Liver (tissue), 3 donors: Measurements from ENCODE around the gene ARSD.

Source experiments
- EGR1 ChIP-seq, 2 donors: IDR thresholded peaks; 2 replicates each; pipeline ENCODE4 v1.6.1; 2016 to 2018; ENCODE audit warnings: antibody characterized with exemption in 2 of 2, low read depth in 2 of 2
- FOXA2 ChIP-seq: IDR thresholded peaks from 2 replicates; pipeline ENCODE4 v1.6.1; 2016; ENCODE audit warnings: antibody characterized with exemption
- GABPA ChIP-seq, 2 donors: IDR thresholded peaks in 1 of 2; conservative IDR thresholded peaks in 1 of 2; 2 replicates each; pipeline ENCODE4 v1.6.1; 2016; ENCODE audit warnings: antibody characterized with exemption in 2 of 2, mild to moderate bottlenecking in 1 of 2, moderate library complexity in 1 of 2
- TF ChIP-seq, protein P1 (sequence below): fragments of 150-350 bp; IDR thresholded peaks from 2 replicates; pipeline ENCODE4 v1.5.1; 2017; ENCODE audit warnings: improper control_type of control experiment, low read depth, low read length; ENCODE audit not compliant: missing input control
- TF ChIP-seq, protein P2 (sequence below): IDR thresholded peaks from 2 replicates; pipeline ENCODE4 v1.6.1; 2016; ENCODE audit warnings: antibody characterized with exemption
- donor health status: healthy.
- donor health status: healthy.

DNA sequence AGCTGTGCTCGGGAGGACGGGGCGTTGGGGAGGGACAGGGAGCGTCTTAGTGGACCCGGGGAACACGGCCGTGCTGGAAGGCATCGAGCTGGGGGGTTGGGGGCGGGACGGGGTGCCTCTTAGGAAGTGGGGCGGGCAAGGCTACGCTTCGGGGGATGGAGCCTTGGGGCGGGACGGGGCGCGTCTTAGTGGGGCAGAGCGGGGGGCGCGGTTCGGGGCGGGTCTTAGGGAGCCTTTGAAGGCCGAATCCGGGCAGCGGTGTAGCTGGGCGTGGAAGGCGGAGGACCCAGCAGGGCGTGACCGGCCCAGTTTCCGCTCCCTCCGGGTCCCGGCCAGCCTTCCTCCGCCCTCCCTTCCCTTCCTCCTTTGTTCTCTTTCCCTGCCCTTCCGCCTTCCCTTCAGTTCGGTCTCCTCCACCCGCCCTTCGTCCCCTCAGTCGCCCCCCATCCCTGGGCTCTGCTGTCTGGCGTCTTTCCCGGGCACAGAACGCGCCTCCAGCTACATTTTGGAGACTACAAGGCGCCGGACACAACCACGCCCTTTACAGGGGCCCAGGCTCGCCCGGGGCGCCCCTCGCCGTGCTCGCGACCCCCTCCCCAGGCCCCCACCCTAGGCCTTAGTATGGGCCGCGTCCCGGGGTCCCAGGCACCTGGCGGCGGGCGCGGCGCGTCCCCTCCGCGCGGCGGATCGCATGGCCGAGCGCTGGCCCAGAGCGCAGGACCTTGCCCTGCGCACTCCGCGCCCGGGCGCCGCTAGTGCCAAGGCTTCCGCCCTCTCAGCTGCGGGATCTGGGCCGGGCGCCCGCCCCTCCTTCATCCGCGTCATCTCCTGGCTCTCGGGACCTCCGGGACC lies at the start of gene ARSD:
- TF ChIP-seq, protein P1, sequence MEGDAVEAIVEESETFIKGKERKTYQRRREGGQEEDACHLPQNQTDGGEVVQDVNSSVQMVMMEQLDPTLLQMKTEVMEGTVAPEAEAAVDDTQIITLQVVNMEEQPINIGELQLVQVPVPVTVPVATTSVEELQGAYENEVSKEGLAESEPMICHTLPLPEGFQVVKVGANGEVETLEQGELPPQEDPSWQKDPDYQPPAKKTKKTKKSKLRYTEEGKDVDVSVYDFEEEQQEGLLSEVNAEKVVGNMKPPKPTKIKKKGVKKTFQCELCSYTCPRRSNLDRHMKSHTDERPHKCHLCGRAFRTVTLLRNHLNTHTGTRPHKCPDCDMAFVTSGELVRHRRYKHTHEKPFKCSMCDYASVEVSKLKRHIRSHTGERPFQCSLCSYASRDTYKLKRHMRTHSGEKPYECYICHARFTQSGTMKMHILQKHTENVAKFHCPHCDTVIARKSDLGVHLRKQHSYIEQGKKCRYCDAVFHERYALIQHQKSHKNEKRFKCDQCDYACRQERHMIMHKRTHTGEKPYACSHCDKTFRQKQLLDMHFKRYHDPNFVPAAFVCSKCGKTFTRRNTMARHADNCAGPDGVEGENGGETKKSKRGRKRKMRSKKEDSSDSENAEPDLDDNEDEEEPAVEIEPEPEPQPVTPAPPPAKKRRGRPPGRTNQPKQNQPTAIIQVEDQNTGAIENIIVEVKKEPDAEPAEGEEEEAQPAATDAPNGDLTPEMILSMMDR = no peak
- no peak for TF ChIP-seq EGR1 (IDR thresholded peaks at IDR 0.05; ENCODE audit: low read depth in 2 of 2)
- TF ChIP-seq, protein P2, sequence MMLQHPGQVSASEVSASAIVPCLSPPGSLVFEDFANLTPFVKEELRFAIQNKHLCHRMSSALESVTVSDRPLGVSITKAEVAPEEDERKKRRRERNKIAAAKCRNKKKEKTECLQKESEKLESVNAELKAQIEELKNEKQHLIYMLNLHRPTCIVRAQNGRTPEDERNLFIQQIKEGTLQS = no peak
- TF ChIP-seq FOXA2 = no peak
- TF ChIP-seq GABPA (IDR thresholded peaks at IDR 0.05 in 1 of 2, conservative IDR thresholded peaks at IDR 0.05 in 1 of 2) = no peak
